ENCODE measurements around the gene DNAH7.
"Not testable (repeated sequence)": the region's sequence is repeated elsewhere in the genome, so short reads cannot be mapped to it uniquely, and the experiment has no call there.

DNAH7 gene

DNA sequence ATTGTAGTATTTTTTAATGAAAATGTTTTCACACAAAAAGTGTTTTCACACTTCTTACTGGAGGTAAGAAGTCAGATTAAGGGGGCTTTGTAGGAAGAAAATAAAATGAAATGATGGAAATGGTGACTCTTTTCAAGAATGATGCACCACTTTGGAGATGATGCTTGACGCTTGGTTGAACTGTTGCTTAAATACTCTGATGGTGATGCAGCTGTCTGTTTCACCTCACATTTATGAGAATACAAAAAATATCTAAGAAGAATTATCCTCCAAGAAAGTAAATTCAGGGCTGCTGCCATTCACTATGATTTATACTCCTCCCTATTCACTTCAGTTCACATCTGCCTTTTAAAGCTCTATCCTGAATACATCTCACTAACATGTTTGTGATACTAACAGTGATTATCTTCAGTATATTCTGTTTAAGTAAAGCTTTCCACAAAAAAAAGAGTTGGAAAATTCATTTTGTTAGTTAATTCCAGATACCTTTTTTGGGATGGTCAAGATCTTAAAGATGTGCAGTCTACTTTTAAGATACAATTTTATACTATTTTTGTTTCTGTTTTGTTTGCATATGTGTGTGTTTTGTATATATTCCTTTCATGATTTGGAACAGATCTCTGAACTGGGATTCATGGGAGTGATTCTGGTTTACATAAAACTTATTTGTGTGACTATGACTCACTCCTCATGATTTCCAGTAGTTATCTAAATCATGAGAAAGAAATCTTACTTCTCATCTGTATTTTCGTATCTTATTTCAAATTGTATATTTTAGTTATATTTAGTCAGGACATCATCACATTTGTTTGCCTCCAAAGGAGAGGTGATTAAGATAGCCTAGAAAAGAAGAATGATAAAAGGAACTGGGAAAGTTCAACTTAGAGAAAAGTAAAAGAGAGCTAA is 358.5 kb downstream of the DNAH7 start:
- DNase-seq, result no peak

DNA sequence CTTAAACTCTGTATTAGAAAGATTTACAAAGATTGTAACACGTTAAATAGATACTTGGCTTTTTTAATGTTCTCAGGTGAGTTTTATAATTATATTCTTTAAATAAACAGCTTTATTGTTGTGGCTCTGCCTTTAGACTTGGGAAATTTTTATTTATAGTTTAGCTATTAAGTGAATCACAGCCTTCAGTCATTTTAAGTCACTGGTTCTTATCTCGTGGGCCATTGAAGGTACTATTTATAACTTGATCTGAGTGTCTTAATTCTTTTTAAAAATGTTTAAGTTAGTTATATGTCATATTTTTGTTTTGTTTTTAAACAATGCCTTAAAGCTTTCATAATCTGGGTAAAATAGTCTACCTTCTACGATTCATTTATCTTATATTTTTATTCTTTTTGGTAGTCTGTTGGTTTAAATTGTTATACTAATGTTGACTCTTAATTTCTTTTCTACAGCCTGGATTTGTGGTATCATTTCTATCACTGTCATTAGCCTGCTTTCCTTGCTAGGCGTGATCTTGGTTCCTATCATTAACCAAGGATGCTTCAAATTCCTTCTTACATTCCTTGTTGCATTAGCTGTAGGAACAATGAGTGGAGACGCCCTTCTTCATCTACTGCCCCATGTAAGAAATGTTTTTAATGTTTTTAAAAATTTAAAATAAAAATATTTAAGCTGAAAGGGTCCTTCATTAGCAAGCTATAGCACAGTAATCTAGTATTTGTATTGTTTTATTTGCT is 362.3 kb downstream of the DNAH7 start:
- no peak for DNase-seq

DNA sequence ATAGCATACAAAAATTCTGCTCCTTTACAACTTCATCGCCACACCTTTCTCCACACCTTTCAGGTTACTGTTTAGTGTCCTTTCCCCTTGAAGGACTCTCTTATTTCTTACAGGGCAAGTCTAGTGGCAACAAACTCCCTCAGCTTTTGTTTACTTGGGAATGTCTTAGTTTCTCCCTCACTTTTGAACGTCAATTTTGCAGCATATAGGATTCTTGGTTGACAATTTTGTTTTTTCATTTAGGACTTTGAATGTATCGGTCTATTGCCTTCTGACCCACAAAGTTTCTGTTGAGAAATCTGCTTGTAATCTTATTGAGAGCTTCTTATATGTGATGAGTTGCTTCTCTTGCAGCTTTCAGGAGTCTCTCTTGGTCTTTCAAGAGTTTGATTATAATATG is 368.2 kb downstream of the DNAH7 start:
- no peak for DNase-seq

DNA sequence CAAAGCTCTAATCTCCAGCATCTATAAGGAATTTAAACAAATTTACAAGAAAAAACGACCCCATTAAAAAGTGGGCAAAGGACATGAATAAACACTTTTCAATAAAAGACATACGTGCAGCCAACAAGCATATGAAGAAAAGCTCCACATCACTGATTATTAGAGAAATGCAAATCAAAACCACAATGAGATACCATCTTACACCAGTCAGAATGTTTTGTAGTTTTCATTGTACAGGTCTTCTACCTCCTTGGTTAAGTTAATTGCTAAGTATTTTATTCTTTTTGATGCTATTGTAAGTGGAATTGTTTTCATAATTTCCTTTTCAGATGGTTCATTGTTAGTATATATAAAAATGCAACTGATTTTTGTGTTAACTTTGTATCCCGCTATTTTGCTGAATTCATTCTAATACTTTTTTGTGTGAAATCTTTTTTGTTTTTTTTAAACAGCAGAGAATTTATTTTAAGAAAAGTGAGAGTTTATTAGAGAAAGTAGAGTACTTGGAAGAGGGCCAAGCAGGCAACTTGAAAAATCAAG is 370.9 kb downstream of the DNAH7 start:
- DNase-seq, result no peak

DNA sequence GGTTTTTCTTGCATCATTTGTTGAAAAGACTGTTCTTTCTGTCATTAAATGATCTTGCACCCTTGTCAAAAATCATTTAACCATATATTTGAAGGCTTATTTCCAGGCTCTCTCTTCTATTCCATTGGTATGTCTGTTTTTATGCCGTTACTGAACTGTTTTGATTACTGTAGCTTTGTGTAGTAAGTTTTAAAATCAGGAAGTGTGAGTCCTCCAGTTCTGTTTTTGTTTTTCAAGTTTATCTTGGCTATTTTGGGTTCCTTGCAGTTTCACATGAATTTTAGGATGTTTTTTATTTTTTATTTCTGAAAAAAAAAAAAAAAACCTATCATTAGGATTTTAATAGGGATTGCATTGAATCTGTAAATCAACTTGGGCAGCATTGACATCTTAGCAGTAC is 372.6 kb downstream of the DNAH7 start:
- no peak for DNase-seq

DNA sequence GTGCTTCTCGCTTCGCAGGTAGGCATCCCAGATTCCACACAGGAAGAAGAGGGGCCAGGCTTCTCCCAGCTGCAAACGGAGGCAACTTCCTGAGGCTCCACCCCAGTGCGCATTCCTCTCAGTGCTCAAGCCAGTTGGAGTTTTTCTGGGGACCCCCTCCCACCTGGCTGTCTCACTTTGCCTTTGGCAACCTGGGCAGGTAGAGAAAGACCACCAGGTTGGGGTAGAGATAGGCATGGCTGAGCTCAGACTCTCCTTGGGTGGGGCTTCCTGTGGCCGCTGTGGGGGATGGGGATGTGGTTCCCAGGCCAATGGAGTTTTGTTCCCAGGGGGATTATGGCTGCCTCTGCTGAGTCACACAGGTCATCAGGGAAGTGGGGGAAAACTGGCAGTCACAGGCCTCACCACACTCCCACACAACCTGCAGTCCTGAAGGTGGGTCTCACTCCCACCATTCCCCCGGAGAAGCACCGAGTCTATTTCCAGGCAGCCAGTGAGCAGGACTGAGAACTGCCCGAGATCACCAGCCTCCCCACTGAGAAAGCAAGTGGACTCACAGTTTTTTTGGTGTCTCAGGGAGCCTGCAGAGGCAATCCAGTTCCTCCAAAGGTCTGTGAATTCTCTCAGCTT is 373.5 kb downstream of the DNAH7 start:
- no peak for DNase-seq

DNA sequence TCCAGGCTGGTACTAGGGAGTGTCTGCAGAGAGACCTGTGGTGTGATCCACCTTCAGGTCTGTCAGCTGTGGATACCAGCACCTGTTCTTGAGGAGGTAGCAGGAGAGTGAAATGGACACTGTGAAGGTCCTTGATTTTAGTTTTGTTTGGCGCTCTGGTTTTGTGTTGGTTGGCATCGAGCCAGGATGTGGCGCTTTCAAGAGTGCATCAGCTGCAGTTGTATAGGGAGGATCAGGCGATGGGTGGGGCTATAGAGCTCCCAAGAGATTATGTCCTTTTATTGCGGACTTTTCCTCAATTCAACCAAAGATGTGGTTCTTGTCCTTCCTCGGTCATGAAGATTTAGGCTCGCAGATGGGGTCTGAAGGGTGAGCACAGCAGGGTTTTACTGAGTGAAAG is 374.1 kb downstream of the DNAH7 start:
- DNase-seq, result peak in 1 of 3 experiments; percentile 1

DNA sequence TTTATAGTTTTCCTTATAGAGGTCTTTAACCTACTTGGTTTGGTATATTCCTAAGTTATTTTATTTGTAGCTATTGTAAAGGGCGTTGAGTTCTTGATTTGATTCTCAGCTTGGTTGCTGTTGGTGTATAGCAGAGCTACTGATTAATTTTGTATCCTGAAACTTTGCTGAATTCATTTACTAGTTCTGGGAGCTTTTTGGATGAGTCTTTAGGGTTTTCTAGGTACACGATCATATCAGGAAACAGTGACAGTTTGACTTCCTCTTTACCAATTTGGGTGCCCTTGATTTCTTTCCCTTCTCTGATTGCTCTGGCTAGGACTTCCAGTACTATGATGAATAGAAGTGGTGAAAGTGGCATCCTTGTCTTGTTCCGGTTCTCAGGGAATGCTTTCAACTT is 376.1 kb downstream of the DNAH7 start:
- DNase-seq, result not testable (repeated sequence)
